ENCODE data around the gene LIN54. TPM values are rescaled to one million over a fixed set of nuclear protein-coding genes. Genes with fewer than 3 reads are reported as not detected.

The LIN54 gene
- total and polyA plus RNA-seq, 8 donors, result 1.2 to 40.3 (median 3.0) TPM

- no peak for DNase-seq
- no peak for TF ChIP-seq POLR2A (IDR thresholded peaks at IDR 0.05)
- no peak for TF ChIP-seq EP300 (IDR thresholded peaks at IDR 0.05)
- no peak for TF ChIP-seq POLR2AphosphoS5 (IDR thresholded peaks at IDR 0.05)
- no peak for TF ChIP-seq CTCF (IDR thresholded peaks at IDR 0.05)
- intact Hi-C loops (cut with DNase I; ENCODE audit: low total_unique reads), result no loop called here
- 43 to 50% (median 46%) methylated on average over 2 of the region's 2 CpGs for WGBS, 5 donors
- Histone ChIP-seq H3K4me1 (no peaks in the 10 kb centered on the region), H3K36me3 (peaks cover 0 to 40% (median 36%) of the 10 kb centered on the region in 4 donors), H3K27me3 (no peaks in the 10 kb centered on the region), H3K27ac (no peak overlapping the region), H3K9me3 (no peaks in the 10 kb centered on the region), H3K4me3 (no peak overlapping the region)
Measured at GRCh38 chr4:82913305-82913704, 97.3 kb downstream of the LIN54 start.

GRCh38 chr4:82909326-82909725 lies 101.3 kb downstream of the LIN54 start:
- no peak for DNase-seq
- TF ChIP-seq EP300 (IDR thresholded peaks at IDR 0.05) (no peak), POLR2AphosphoS5 (IDR thresholded peaks at IDR 0.05) (no peak), POLR2A (IDR thresholded peaks at IDR 0.05) (no peak)
- intact Hi-C loops (cut with DNase I; ENCODE audit: low total_unique reads), result loop anchor here (10.0 kb wide), 1 partner anchor 95 kb away; no protein-coding TSS in a partner anchor

GRCh38 chr4:82906469-82906868 lies 104.2 kb downstream of the LIN54 start:
- WGBS, 5 donors, result 88 to 95% (median 93%) methylated on average over 3 of the region's 3 CpGs

More at GRCh38 chr4:82909326-82909725, 101.3 kb downstream of the LIN54 start:
- Histone ChIP-seq H3K27ac (no peak overlapping the region), H3K4me1 (peaks cover 0 to 8% (median 0%) of the 10 kb centered on the region in 4 donors), H3K27me3 (no peaks in the 10 kb centered on the region), H3K4me3 (no peak overlapping the region), H3K36me3 (peaks cover 0 to 49% (median 42%) of the 10 kb centered on the region in 4 donors), H3K9me3 (no peaks in the 10 kb centered on the region)
- WGBS, 5 donors, result 28 to 48% (median 41%) methylated on average over 1 of the region's 1 CpG

GRCh38 chr4:82905205-82905604 lies 105.4 kb downstream of the LIN54 start:
- intact Hi-C loops (cut with DNase I; ENCODE audit: low total_unique reads), result loop anchor here (10.0 kb wide), 1 partner anchor 100 kb away; no protein-coding TSS in a partner anchor
- DNase-seq, result no peak
- no peak overlapping the region for H3K4me3 ChIP-seq
- peaks cover 3 to 18% (median 7%) of the 10 kb centered on the region in 4 donors for H3K4me1 ChIP-seq
- 62 to 78% (median 73%) methylated on average over 2 of the region's 2 CpGs for WGBS, 5 donors
- peaks cover 0 to 32% (median 27%) of the 10 kb centered on the region in 4 donors for H3K36me3 ChIP-seq
- no peaks in the 10 kb centered on the region for H3K9me3 ChIP-seq
- no peak overlapping the region for H3K27ac ChIP-seq
- TF ChIP-seq EP300 (IDR thresholded peaks at IDR 0.05) (no peak), POLR2A (IDR thresholded peaks at IDR 0.05) (no peak), POLR2AphosphoS5 (IDR thresholded peaks at IDR 0.05) (no peak), CTCF (IDR thresholded peaks at IDR 0.05) (no peak)
- no peaks in the 10 kb centered on the region for H3K27me3 ChIP-seq

More at GRCh38 chr4:82906469-82906868, 104.2 kb downstream of the LIN54 start:
- H3K9me3 ChIP-seq, result no peaks in the 10 kb centered on the region
- no peak for DNase-seq
- intact Hi-C loops (cut with DNase I; ENCODE audit: low total_unique reads), result loop anchor here (10.0 kb wide), 1 partner anchor 98 kb away; no protein-coding TSS in a partner anchor
- H3K27me3 ChIP-seq, result no peaks in the 10 kb centered on the region
- H3K4me3 ChIP-seq, result no peak overlapping the region
- TF ChIP-seq EP300 (IDR thresholded peaks at IDR 0.05) (no peak), POLR2AphosphoS5 (IDR thresholded peaks at IDR 0.05) (no peak), CTCF (IDR thresholded peaks at IDR 0.05) (no peak), POLR2A (IDR thresholded peaks at IDR 0.05) (no peak)
- peaks cover 0 to 41% (median 37%) of the 10 kb centered on the region in 4 donors for H3K36me3 ChIP-seq
- peaks cover 3 to 17% (median 5%) of the 10 kb centered on the region in 4 donors for H3K4me1 ChIP-seq
- H3K27ac ChIP-seq, result no peak overlapping the region

GRCh38 chr4:82903737-82904136 lies 106.9 kb downstream of the LIN54 start:
- intact Hi-C loops (cut with DNase I; ENCODE audit: low total_unique reads), result loop anchor here (10.0 kb wide), 1 partner anchor 101 kb away; no protein-coding TSS in a partner anchor
- Histone ChIP-seq H3K4me3 (no peak overlapping the region), H3K27ac (no peak overlapping the region), H3K36me3 (peaks cover 0 to 30% (median 24%) of the 10 kb centered on the region in 4 donors), H3K4me1 (peaks cover 10 to 26% (median 15%) of the 10 kb centered on the region in 4 donors), H3K9me3 (no peaks in the 10 kb centered on the region), H3K27me3 (no peaks in the 10 kb centered on the region)
- TF ChIP-seq CTCF (IDR thresholded peaks at IDR 0.05), result no peak
- TF ChIP-seq EP300 (IDR thresholded peaks at IDR 0.05), result no peak
- no peak for TF ChIP-seq POLR2AphosphoS5 (IDR thresholded peaks at IDR 0.05)
- no peak for TF ChIP-seq POLR2A (IDR thresholded peaks at IDR 0.05)
- DNase-seq, result no peak
- WGBS, 5 donors, result 91 to 95% (median 93%) methylated on average over 5 of the region's 5 CpGs

Data from stomach (tissue), 9 donors.